ENCODE measurements around the gene TRUB1.

The TRUB1 gene

DNA sequence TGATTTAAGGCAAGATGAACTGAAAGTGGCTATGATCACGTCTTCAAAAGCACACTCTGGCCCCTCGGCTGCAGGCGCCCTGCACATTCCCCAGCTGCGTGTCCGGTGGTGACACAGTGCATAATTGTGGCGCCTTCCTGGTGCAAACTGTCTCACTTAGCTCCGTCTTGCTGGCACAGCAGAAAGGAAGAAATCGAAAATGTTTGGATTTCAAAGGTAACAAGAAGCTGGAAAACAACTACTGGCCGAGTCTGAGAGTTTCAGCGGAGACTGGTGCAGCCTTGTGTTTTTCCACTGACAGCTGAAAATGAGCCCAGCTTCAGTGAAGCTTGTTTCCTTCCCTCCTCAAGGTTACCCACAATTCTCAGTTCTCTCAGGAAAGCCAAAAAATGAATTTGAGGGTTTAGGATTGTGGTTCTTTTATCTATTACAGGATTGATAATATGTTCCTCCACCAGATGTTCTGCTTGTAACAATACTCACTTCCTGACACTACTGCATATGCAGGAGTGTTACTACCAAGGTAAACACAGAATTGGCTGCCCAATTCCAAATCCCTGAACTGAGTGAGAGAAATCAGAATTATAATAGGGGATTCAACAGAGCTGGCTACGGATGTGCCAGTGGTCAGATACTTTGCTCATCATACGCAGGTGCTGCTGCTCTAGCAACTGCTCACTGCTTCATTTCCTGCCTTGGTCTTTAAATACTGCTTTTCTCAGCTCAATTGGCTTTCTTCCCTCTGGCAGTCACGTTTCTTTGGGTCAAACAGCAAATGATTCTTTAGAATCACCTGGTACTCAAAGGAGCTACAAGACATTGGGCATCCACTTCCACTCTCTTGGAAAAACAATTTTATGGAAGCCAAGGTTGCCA, 63.7 kb downstream of the TRUB1 start:
- Histone ChIP-seq H3K27me3 (no peaks in the 10 kb centered on the region), H3K4me1 (no peaks in the 10 kb centered on the region; the same call in 1 of the 2 replicates), H3K36me3 (no peaks in the 10 kb centered on the region), H3K9me3 (no peaks in the 10 kb centered on the region), H3K4me3 (ENCODE audit: low read depth, low read length) (no peak overlapping the region)
- no peak for TF ChIP-seq CTCF (IDR thresholded peaks at IDR 0.05; ENCODE audit: low read depth, low read length)
- DNase-seq, result no peak

DNA sequence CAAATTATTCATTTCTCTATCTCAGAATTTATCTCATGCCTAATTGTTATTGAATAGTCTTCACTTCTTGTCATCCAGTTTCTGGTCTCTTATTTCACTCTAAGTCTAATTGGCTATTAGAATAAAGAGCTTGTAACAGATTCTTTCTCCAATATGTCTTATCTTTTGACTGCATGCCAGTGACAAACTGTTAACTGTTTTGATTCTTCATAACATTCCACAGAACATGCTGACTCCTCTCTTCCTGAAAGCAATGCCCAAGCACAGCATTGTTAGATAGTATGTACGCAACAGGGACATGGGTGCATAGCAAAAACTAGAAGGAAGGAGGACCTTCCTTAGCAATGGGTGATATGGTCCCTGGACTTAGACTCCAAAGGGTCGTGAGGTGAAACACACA, 65.4 kb downstream of the TRUB1 start:
- no peak for TF ChIP-seq CTCF (IDR thresholded peaks at IDR 0.05; ENCODE audit: low read depth, low read length)

DNA sequence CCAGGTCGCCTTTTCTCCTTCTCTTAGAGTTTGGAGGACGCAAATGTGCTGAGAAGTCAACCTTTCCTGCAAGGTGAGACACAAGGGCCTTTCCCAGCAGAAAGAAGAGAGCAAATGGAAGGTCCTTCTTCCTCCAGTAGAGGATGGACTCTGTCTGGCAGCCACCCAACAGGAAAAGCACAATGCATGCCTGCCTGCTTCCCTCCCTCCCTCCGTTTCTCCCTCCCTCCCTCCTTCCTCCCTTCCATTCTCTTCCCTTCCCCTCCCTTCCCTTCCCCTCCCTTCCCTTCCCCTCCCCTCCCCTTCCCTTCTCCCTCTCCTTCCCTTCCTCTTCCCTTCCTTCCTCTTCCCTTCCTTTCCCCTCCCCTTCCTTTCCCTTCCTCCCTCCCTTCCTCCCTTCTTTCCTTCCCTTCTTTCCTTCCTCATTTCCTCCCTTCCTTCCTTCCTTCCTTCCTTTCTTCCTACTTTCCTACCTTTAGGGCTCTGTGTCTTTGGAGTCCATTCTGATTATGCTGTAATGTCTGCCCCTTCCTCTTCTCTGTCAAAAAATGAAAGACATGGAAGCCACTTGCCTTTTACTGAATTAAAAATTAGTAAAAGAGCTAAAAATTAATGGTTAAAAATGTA, 66.4 kb downstream of the TRUB1 start:
- peaks cover 4% of the 10 kb centered on the region; the same call in 1 of the 2 replicates for H3K4me1 ChIP-seq
- no peak overlapping the region for H3K4me3 ChIP-seq (ENCODE audit: low read depth, low read length)
- H3K27me3 ChIP-seq, result no peaks in the 10 kb centered on the region
- H3K9me3 ChIP-seq, result no peaks in the 10 kb centered on the region
- no peak for DNase-seq
- no peak for TF ChIP-seq CTCF (IDR thresholded peaks at IDR 0.05; ENCODE audit: low read depth, low read length)
- H3K36me3 ChIP-seq, result no peaks in the 10 kb centered on the region

More for the DNA sequence above, 65.4 kb downstream of the TRUB1 start:
- H3K4me1 ChIP-seq, result peaks cover 4% of the 10 kb centered on the region; the same call in 1 of the 2 replicates
- H3K27me3 ChIP-seq, result no peaks in the 10 kb centered on the region
- no peaks in the 10 kb centered on the region for H3K36me3 ChIP-seq
- no peaks in the 10 kb centered on the region for H3K9me3 ChIP-seq
- no peak overlapping the region for H3K4me3 ChIP-seq (ENCODE audit: low read depth, low read length)
- no peak for DNase-seq

GRCh38 chr10:115005771-115006170, 67.8 kb downstream of the TRUB1 start:
- Histone ChIP-seq H3K4me3 (ENCODE audit: low read depth, low read length) (no peak overlapping the region), H3K4me1 (peaks cover 4% of the 10 kb centered on the region; the same call in 1 of the 2 replicates), H3K9me3 (no peaks in the 10 kb centered on the region), H3K36me3 (no peaks in the 10 kb centered on the region), H3K27me3 (no peaks in the 10 kb centered on the region)
- no peak for TF ChIP-seq CTCF (IDR thresholded peaks at IDR 0.05; ENCODE audit: low read depth, low read length)
- DNase-seq, result no peak

- no peaks in the 10 kb centered on the region for H3K27me3 ChIP-seq
- H3K4me3 ChIP-seq (ENCODE audit: low read depth, low read length), result no peak overlapping the region
- no peaks in the 10 kb centered on the region for H3K9me3 ChIP-seq
- H3K4me1 ChIP-seq, result no peaks in the 10 kb centered on the region
- no peak for DNase-seq
- no peak for TF ChIP-seq CTCF (IDR thresholded peaks at IDR 0.05; ENCODE audit: low read depth, low read length)
- H3K36me3 ChIP-seq, result no peaks in the 10 kb centered on the region
Measured at GRCh38 chr10:115018185-115018931, 80.4 kb downstream of the TRUB1 start.

Data from BE2C (cell line).